Ectodermal cell (in vitro differentiated cells): ENCODE measurements around the gene NOL4L.

Experiments used
- H3K27ac ChIP-seq: 2 replicates; pipeline ENCODE4 v1.7.0; 2013; ENCODE audit warnings: mild to moderate bottlenecking, low read depth, low read length; ENCODE audit not compliant: insufficient read depth, poor library complexity, severe bottlenecking
- H3K27me3 ChIP-seq: 2 replicates; pipeline ENCODE4 v1.7.0; 2013; ENCODE audit warnings: mild to moderate bottlenecking, low read length; ENCODE audit not compliant: insufficient read depth, control insufficient read depth, poor library complexity, severe bottlenecking
- H3K36me3 ChIP-seq: one replicate; pipeline ENCODE4 v1.7.0; 2013; ENCODE audit warnings: low read length; ENCODE audit not compliant: control insufficient read depth, insufficient read depth
- H3K4me1 ChIP-seq: one replicate; pipeline ENCODE4 v1.7.0; 2013; ENCODE audit warnings: low read length; ENCODE audit not compliant: control insufficient read depth, insufficient read depth
- H3K4me3 ChIP-seq: 2 replicates; pipeline ENCODE4 v1.7.0; 2013; ENCODE audit warnings: low read depth, low read length, control low read depth; ENCODE audit not compliant: insufficient read depth
- H3K9me3 ChIP-seq: 2 replicates; pipeline ENCODE4 v1.7.0; 2013; ENCODE audit warnings: mild to moderate bottlenecking, low read length, moderate library complexity; ENCODE audit not compliant: control insufficient read depth
- WGBS, 2 experiments: methylation state at CpG; one replicate each; pipeline ENCODE4 v1.1.7; 2013; ENCODE audit warnings: missing lambda C conversion rate in 2 of 2; 5-methylcytosine and 5-hydroxymethylcytosine counted together

Gene NOL4L

GRCh38 chr20:32560989-32561830, 23.9 kb downstream of the NOL4L start:
- Histone ChIP-seq H3K27me3 (no peaks in the 10 kb centered on the region), H3K9me3 (no peaks in the 10 kb centered on the region), H3K27ac (peak overlapping the region; percentile 78), H3K4me1 (peaks cover 47% of the 10 kb centered on the region), H3K36me3 (no peaks in the 10 kb centered on the region), H3K4me3 (no peak overlapping the region)
- 11 to 12% methylated on average over 27 of the region's 27 CpGs for WGBS, 2 experiments

GRCh38 chr20:32560482-32560988, 24.6 kb downstream of the NOL4L start:
- peak overlapping the region; percentile 78 for H3K27ac ChIP-seq
- no peak overlapping the region for H3K4me3 ChIP-seq
- H3K9me3 ChIP-seq, result no peaks in the 10 kb centered on the region
- H3K36me3 ChIP-seq, result no peaks in the 10 kb centered on the region
- 51 to 54% methylated on average over 9 of the region's 9 CpGs for WGBS, 2 experiments
- H3K27me3 ChIP-seq, result no peaks in the 10 kb centered on the region
- H3K4me1 ChIP-seq, result peaks cover 47% of the 10 kb centered on the region

- Histone ChIP-seq H3K36me3 (no peaks in the 10 kb centered on the region), H3K9me3 (no peaks in the 10 kb centered on the region), H3K27ac (no peak overlapping the region), H3K4me1 (peaks cover 47% of the 10 kb centered on the region), H3K4me3 (no peak overlapping the region), H3K27me3 (no peaks in the 10 kb centered on the region)
- 84 to 85% methylated on average over 21 of the region's 21 CpGs for WGBS, 2 experiments
These were observed 25.3 kb downstream of the NOL4L start for GRCh38 chr20:32559753-32560380.

DNA sequence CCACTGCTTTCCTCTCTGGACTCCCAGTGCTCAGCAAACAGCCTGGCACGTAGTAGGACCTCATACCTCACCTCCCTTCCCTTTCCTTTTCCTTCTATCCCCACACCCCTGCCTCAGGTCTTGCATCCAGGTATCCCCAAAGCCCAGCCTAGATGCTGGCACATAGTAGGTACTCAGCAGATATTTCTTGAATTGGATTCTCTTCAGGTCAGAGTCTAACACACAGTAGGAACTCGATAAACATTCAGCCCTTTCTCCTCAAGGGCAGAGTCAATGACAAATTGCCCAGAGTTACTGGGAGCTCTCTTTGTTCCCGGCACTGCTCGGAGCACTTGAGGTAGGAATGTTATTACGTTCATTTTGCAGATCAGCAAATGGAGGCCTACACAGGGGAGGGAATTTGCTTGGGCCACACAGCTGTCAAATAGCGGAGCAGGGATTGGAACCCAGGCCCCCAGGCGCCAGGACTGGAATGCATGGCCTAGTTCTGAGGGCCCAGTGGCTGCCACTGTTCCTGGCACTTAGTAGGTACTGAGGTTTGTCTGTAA, 25.9 kb downstream of the NOL4L start:
- H3K4me1 ChIP-seq, result peaks cover 47% of the 10 kb centered on the region
- no peaks in the 10 kb centered on the region for H3K9me3 ChIP-seq
- 94 to 96% methylated on average over 7 of the region's 7 CpGs for WGBS, 2 experiments
- no peak overlapping the region for H3K4me3 ChIP-seq
- no peaks in the 10 kb centered on the region for H3K27me3 ChIP-seq
- no peak overlapping the region for H3K27ac ChIP-seq
- H3K36me3 ChIP-seq, result no peaks in the 10 kb centered on the region

DNA sequence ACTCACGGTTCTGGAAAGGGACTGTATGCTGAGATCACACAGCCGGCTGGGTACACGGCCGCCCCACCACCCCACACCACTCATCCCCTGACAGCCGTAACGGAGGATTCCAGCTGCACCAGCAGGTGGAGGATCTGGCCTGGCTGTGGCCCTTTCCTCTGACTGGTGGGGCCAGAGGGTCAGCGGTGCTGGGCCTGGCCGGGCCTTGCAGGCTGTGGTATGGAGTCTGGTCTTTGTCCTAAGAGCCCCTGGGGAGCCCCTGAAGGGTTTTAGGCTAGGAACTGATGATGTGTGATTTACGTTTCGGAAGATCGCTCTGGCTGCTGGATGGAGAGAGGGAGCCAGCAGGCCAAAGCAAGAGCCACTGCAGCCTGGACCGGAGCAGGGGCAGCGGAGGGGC, 26.6 kb downstream of the NOL4L start:
- no peak overlapping the region for H3K27ac ChIP-seq
- H3K9me3 ChIP-seq, result no peaks in the 10 kb centered on the region
- no peaks in the 10 kb centered on the region for H3K36me3 ChIP-seq
- 34 to 38% methylated on average over 13 of the region's 13 CpGs for WGBS, 2 experiments
- no peak overlapping the region for H3K4me3 ChIP-seq
- no peaks in the 10 kb centered on the region for H3K27me3 ChIP-seq
- H3K4me1 ChIP-seq, result peaks cover 47% of the 10 kb centered on the region

- Histone ChIP-seq H3K9me3 (no peaks in the 10 kb centered on the region), H3K27me3 (no peaks in the 10 kb centered on the region), H3K4me3 (no peak overlapping the region), H3K4me1 (peaks cover 43% of the 10 kb centered on the region), H3K27ac (no peak overlapping the region), H3K36me3 (no peaks in the 10 kb centered on the region)
- 79 to 81% methylated on average over 5 of the region's 5 CpGs for WGBS, 2 experiments
These were observed 27.8 kb downstream of the NOL4L start for GRCh38 chr20:32557319-32557718.

DNA sequence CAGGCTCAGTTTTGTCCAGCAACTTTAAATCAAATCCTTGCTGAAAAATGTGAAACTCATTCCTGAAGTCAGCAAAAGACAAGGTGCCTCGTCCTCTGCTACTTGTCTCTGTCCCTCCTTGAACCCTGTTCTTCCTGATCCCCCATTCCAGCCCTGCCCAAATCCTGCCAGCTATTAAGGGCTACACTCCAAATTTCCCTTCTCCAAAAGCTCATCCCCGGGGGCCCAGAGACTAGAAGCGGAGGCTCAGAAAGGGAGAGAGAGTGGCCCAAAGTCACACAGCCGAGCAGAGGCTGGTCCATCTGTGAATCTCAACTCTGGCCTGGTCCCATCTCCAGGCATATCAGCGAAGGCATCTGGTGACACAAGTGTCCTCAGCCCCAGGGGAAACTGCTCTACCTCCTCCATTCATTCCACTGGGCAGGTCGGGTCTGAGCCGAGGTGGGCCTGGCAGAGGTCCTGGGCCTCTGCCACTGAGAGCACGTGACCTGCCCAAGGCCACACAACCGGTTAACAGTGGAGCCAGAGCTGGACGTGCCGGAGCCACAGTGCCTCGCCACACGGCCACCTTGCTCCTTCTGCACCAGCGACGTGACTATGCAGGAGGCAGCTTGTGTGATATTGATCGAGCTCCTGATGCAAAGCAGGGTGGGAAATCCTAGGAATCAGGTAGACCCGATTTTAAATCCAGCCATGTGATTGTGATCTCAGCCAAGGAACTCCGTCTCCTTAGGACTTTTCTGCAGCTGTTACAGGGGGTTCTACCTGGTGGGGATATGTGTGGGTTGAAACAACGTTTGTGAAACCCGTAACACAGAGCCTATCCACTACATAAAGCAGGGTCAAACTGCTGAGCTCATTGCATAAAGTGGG, 28.6 kb downstream of the NOL4L start:
- WGBS, 2 experiments, result 91 to 92% methylated on average over 20 of the region's 20 CpGs
- no peak overlapping the region for H3K27ac ChIP-seq
- no peaks in the 10 kb centered on the region for H3K27me3 ChIP-seq
- H3K9me3 ChIP-seq, result no peaks in the 10 kb centered on the region
- no peak overlapping the region for H3K4me3 ChIP-seq
- H3K4me1 ChIP-seq, result peaks cover 36% of the 10 kb centered on the region
- H3K36me3 ChIP-seq, result no peaks in the 10 kb centered on the region

DNA sequence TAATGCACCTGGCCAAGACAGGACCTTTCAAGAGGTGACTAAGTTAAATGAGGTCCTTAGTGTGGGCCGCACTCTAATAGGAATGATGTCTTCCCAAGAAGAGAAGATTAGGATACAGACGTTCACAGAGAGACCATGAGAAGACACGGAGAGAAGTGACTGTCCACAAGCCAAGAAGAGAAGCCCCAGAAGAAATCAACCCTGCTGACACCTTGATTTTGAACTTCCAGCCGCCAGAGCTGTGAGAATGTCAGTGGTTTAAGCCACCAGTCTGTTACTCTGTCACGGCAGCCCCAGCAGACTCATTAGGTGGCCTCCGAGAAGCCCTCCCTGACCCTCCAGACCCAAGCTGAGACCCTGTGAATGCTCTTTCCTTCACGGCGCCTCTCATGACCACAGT, 29.5 kb downstream of the NOL4L start:
- Histone ChIP-seq H3K27ac (no peak overlapping the region), H3K36me3 (no peaks in the 10 kb centered on the region), H3K4me1 (peaks cover 26% of the 10 kb centered on the region), H3K4me3 (no peak overlapping the region), H3K27me3 (no peaks in the 10 kb centered on the region), H3K9me3 (no peaks in the 10 kb centered on the region)
- WGBS, 2 experiments, result 93 to 94% methylated on average over 8 of the region's 8 CpGs

DNA sequence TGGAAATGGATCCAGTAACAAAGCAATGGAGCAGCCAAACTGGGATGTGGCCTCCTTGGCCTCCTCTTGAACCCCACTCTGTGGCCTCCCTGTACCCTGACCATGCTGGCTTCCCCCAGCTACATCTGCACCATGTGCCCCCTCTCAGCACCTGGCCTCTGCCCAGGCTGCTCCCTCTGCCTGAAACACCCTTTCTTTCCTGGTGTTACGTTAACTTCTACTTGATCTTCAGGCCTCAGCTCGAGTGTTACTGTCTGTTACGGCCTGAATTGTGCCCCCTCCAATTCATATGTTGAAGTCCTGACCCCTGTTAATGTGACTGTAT, 30.2 kb downstream of the NOL4L start:
- Histone ChIP-seq H3K27me3 (no peaks in the 10 kb centered on the region), H3K9me3 (no peaks in the 10 kb centered on the region), H3K4me1 (peaks cover 19% of the 10 kb centered on the region), H3K36me3 (no peaks in the 10 kb centered on the region), H3K27ac (no peak overlapping the region), H3K4me3 (no peak overlapping the region)
- WGBS, 2 experiments, result 88 to 95% methylated on average over 3 of the region's 3 CpGs
